ENCODE results near the gene FXYD3.

- TF ChIP-seq, protein P1, sequence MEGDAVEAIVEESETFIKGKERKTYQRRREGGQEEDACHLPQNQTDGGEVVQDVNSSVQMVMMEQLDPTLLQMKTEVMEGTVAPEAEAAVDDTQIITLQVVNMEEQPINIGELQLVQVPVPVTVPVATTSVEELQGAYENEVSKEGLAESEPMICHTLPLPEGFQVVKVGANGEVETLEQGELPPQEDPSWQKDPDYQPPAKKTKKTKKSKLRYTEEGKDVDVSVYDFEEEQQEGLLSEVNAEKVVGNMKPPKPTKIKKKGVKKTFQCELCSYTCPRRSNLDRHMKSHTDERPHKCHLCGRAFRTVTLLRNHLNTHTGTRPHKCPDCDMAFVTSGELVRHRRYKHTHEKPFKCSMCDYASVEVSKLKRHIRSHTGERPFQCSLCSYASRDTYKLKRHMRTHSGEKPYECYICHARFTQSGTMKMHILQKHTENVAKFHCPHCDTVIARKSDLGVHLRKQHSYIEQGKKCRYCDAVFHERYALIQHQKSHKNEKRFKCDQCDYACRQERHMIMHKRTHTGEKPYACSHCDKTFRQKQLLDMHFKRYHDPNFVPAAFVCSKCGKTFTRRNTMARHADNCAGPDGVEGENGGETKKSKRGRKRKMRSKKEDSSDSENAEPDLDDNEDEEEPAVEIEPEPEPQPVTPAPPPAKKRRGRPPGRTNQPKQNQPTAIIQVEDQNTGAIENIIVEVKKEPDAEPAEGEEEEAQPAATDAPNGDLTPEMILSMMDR (IDR thresholded peaks at IDR 0.05) = no peak
- no peak for TF ChIP-seq POLR2A (IDR thresholded peaks at IDR 0.05)
These were observed 45.9 kb upstream of the FXYD3 start for GRCh38 chr19:35069696-35070095.
